HEK293T (cell line): ENCODE results near the gene DVL1.
"Not testable (repeated sequence)": the region's sequence is repeated elsewhere in the genome, so short reads cannot be mapped to it uniquely, and the experiment has no call there.

Source experiments
- BHLHE40 ChIP-seq: fragments of 450-650 bp; IDR thresholded peaks from 2 replicates; pipeline ENCODE4 v1.6.1; 2016; ENCODE audit warnings: mild to moderate bottlenecking, moderate library complexity, borderline replicate concordance
- CTBP1 ChIP-seq: fragments of 450-650 bp; IDR thresholded peaks from 2 replicates; pipeline ENCODE4 v1.6.1; 2016; ENCODE audit warnings: borderline replicate concordance
- ELF4 ChIP-seq: fragments of 450-650 bp; IDR thresholded peaks from 2 replicates; pipeline ENCODE4 v1.6.1; 2017; ENCODE audit warnings: antibody characterized with exemption
- FOXK2 ChIP-seq: fragments of 450-650 bp; IDR thresholded peaks from 2 replicates; pipeline ENCODE4 v1.6.1; 2016; ENCODE audit warnings: mild to moderate bottlenecking
- FOXM1 ChIP-seq: fragments of 450-650 bp; IDR thresholded peaks from 2 replicates; pipeline ENCODE4 v1.6.1; 2017; ENCODE audit warnings: mild to moderate bottlenecking, borderline replicate concordance
- LEF1 ChIP-seq: fragments of 450-650 bp; IDR thresholded peaks from 2 replicates; pipeline ENCODE4 v1.6.1; 2017; ENCODE audit warnings: mild to moderate bottlenecking, borderline replicate concordance
- NFRKB ChIP-seq: fragments of 450-650 bp; IDR thresholded peaks from 2 replicates; pipeline ENCODE4 v1.6.1; 2016; ENCODE audit warnings: mild to moderate bottlenecking, moderate library complexity
- SP1 ChIP-seq: fragments of 450-650 bp; IDR thresholded peaks from 2 replicates; pipeline ENCODE4 v1.6.1; 2017
- SUZ12 ChIP-seq: fragments of 450-650 bp; IDR thresholded peaks from 2 replicates; pipeline ENCODE4 v1.6.1; 2016; ENCODE audit warnings: mild to moderate bottlenecking
- TARDBP ChIP-seq: fragments of 450-650 bp; IDR thresholded peaks from 2 replicates; pipeline ENCODE4 v1.6.1; 2016

- not testable (repeated sequence) for TF ChIP-seq CTBP1, NFRKB, ELF4, TARDBP, BHLHE40, FOXK2, SP1, SUZ12, FOXM1, LEF1
Measured at GRCh38 chr1:1370094-1370493, 20.9 kb upstream of the DVL1 start.
